Measurements from ENCODE around the gene NR4A1.

GRCh38 chr12:52060498-52061177 is 9.4 kb downstream of the NR4A1 start:
- TF ChIP-seq ZFP41 (CRISPR knock-in tag; IDR thresholded peaks at IDR 0.05; ENCODE audit: borderline replicate concordance) (no peak), PATZ1 (CRISPR knock-in tag; IDR thresholded peaks at IDR 0.05) (no peak), ZNF557 (CRISPR knock-in tag; IDR thresholded peaks at IDR 0.05) (no peak), POLR2AphosphoS5 (IDR thresholded peaks at IDR 0.05; ENCODE audit: low read depth, low read length) (no peak), KLF13 (CRISPR knock-in tag; IDR thresholded peaks at IDR 0.05) (no peak), GLMP (CRISPR knock-in tag; IDR thresholded peaks at IDR 0.05; ENCODE audit: borderline replicate concordance) (no peak), CBX1 (IDR thresholded peaks at IDR 0.05; ENCODE audit: low read depth) (no peak), ZNF800 (CRISPR knock-in tag; IDR thresholded peaks at IDR 0.05) (no peak), ZBTB33 (CRISPR knock-in tag; IDR thresholded peaks at IDR 0.05) (no peak), ZNF704 (CRISPR knock-in tag; IDR thresholded peaks at IDR 0.05; ENCODE audit: borderline replicate concordance) (no peak), TBL1XR1 (IDR thresholded peaks at IDR 0.05; ENCODE audit: borderline replicate concordance, low read length, partially characterized antibody) (no peak), TCF7 (IDR thresholded peaks at IDR 0.05; ENCODE audit: low read depth) (no peak), CTCF (CRISPR knock-in tag; IDR thresholded peaks at IDR 0.05) (no peak), ZNF770 (CRISPR knock-in tag; IDR thresholded peaks at IDR 0.05) (no peak)

All from HepG2 (cell line).